IMR-90 (cell line): ENCODE data around the gene CAPN9. TPM values are rescaled to one million over a fixed set of nuclear protein-coding genes. Genes with fewer than 3 reads are reported as not detected.

Experiments used
- ATAC-seq: fragments of 200-7000 bp; cut with Tn5 transposase; 2 replicates; pipeline ENCODE4 v1.9.1; 2020; ENCODE audit warnings: low read depth, mild to moderate bottlenecking, moderate library complexity
- BruUV-seq: library from RNA; stranded (reverse); fragments of 400-500 nt; replicated peaks from 2 replicates; lab custom pipeline; 2021; lab: Mats Ljungman, UMichigan
- CTCF ChIA-PET: fragments of 300-600 bp; formaldehyde crosslinking; extraction: SDS; loops from one replicate; lab custom pipeline; 2021; ENCODE audit warnings: antibody characterized with exemption; lab: Yijun Ruan, JAX
- POLR2A ChIA-PET: fragments of 300-600 bp; sonication (Branson Sonifier 250); formaldehyde crosslinking; loops from one replicate; lab custom pipeline; 2022; ENCODE audit warnings: antibody characterized with exemption; ENCODE audit not compliant: unreplicated experiment; lab: Charles Lee
- DNase-seq: peaks from one replicate; pipeline ENCODE4 v3.0.0; 2013
- H2AFZ ChIP-seq: replicated peaks from 2 replicates; pipeline ENCODE3; 2013; ENCODE audit warnings: low read length, mild to moderate bottlenecking; ENCODE audit not compliant: poor library complexity
- H2AK5ac ChIP-seq: 2 replicates; pipeline ENCODE4 v1.6.1; 2013; ENCODE audit warnings: low read depth, low read length, inconsistent platforms
- H2AK9ac ChIP-seq: replicated peaks from 2 replicates; pipeline ENCODE3; 2013; ENCODE audit warnings: mild to moderate bottlenecking, low read depth, low read length, moderate library complexity; ENCODE audit not compliant: poor library complexity
- H2BK120ac ChIP-seq: 2 replicates; pipeline ENCODE4 v1.6.1; 2013; ENCODE audit warnings: low read depth, low read length, inconsistent platforms
- H2BK15ac ChIP-seq: 3 replicates; pipeline ENCODE4 v1.6.1; 2013; ENCODE audit warnings: low read depth, low read length, inconsistent platforms
- H2BK20ac ChIP-seq: 2 replicates; pipeline ENCODE4 v1.6.1; 2013; ENCODE audit warnings: low read depth, mild to moderate bottlenecking, inconsistent platforms, low read length, moderate library complexity
- H2BK5ac ChIP-seq: 2 replicates; pipeline ENCODE4 v1.6.1; 2013; ENCODE audit warnings: mild to moderate bottlenecking, low read depth, low read length, inconsistent platforms; ENCODE audit not compliant: poor library complexity, severe bottlenecking
- H3K14ac ChIP-seq: replicated peaks from 2 replicates; pipeline ENCODE4 v1.6.1; 2013; ENCODE audit warnings: low read depth, low read length, inconsistent platforms
- H3K18ac ChIP-seq: 2 replicates; pipeline ENCODE4 v1.6.1; 2013; ENCODE audit warnings: low read depth, low read length, control low read depth
- H3K23ac ChIP-seq: 2 replicates; pipeline ENCODE4 v1.6.1; 2013; ENCODE audit warnings: low read depth, low read length, inconsistent platforms
- H3K27ac ChIP-seq: 2 replicates; pipeline ENCODE4 v1.5.1; 2013; ENCODE audit warnings: mild to moderate bottlenecking, control low read depth, low read length; ENCODE audit not compliant: insufficient read depth
- H3K27me3 ChIP-seq: 2 replicates; pipeline ENCODE4 v1.6.1; 2013; ENCODE audit warnings: low read length; ENCODE audit not compliant: control insufficient read depth, insufficient read depth
- H3K36me3 ChIP-seq: 2 replicates; pipeline ENCODE4 v1.6.1; 2013; ENCODE audit warnings: low read length, mixed read lengths; ENCODE audit not compliant: control insufficient read depth, insufficient read depth
- H3K4ac ChIP-seq: 2 replicates; pipeline ENCODE4 v1.6.1; 2013; ENCODE audit warnings: low read depth, low read length, inconsistent platforms
- H3K4me1 ChIP-seq: 2 replicates; pipeline ENCODE4 v1.6.1; 2013; ENCODE audit warnings: low read length, mixed read lengths; ENCODE audit not compliant: control insufficient read depth, insufficient read depth
- H3K4me2 ChIP-seq: 2 replicates; pipeline ENCODE4 v1.6.1; 2013; ENCODE audit warnings: low read depth, mild to moderate bottlenecking, control low read depth, low read length, moderate library complexity
- H3K4me3 ChIP-seq: 2 replicates; pipeline ENCODE4 v1.5.1; 2013; ENCODE audit warnings: low read depth, mild to moderate bottlenecking, control low read depth, low read length, moderate library complexity; ENCODE audit not compliant: insufficient read depth
- H3K56ac ChIP-seq: 2 replicates; pipeline ENCODE4 v1.6.1; 2013; ENCODE audit warnings: low read length, inconsistent platforms; ENCODE audit not compliant: insufficient read depth; ENCODE audit errors: extremely low read depth
- H3K79me1 ChIP-seq, 2 experiments: 2 replicates each; pipeline ENCODE4 v1.6.1; 2013; ENCODE audit warnings: low read length in 2 of 2, inconsistent platforms in 1 of 2, low read depth in 1 of 2
- H3K9ac ChIP-seq: 2 replicates; pipeline ENCODE4 v1.6.1; 2013; ENCODE audit warnings: low read depth, low read length, control low read depth
- H3K9me1 ChIP-seq: 2 replicates; pipeline ENCODE4 v1.6.1; 2013; ENCODE audit warnings: low read length, inconsistent platforms; ENCODE audit not compliant: insufficient read depth
- H3K9me3 ChIP-seq: 2 replicates; pipeline ENCODE4 v1.6.1; 2013; ENCODE audit warnings: low read length; ENCODE audit not compliant: control insufficient read depth, insufficient read depth
- H4K20me1 ChIP-seq: 2 replicates; pipeline ENCODE4 v1.6.1; 2013; ENCODE audit warnings: low read length, inconsistent platforms; ENCODE audit not compliant: insufficient read depth
- H4K5ac ChIP-seq: 2 replicates; pipeline ENCODE4 v1.6.1; 2013; ENCODE audit warnings: mild to moderate bottlenecking, low read depth, low read length, control low read depth
- H4K8ac ChIP-seq, 2 experiments: 2 replicates each; pipeline ENCODE4 v1.6.1; 2013; ENCODE audit warnings: low read depth in 2 of 2, low read length in 2 of 2, control low read depth in 1 of 2, inconsistent platforms in 1 of 2
- H4K91ac ChIP-seq: 2 replicates; pipeline ENCODE4 v1.6.1; 2013; ENCODE audit warnings: low read depth, low read length, inconsistent platforms; ENCODE audit not compliant: insufficient read depth
- BHLHE40 ChIP-seq: fragments of 150-350 bp; IDR thresholded peaks from 2 replicates; pipeline ENCODE4 v1.6.1; 2016; ENCODE audit warnings: mild to moderate bottlenecking, low read depth, low read length
- FOS ChIP-seq: fragments of 150-350 bp; IDR thresholded peaks from 2 replicates; pipeline ENCODE4 v1.6.1; 2016; ENCODE audit warnings: low read depth, low read length
- MAFK ChIP-seq: IDR thresholded peaks from 2 replicates; pipeline ENCODE4 v1.6.1; 2012; ENCODE audit warnings: low read depth, low read length, improper control_type of control experiment
- MAZ ChIP-seq: IDR thresholded peaks from 2 replicates; pipeline ENCODE4 v1.6.1; 2012; ENCODE audit warnings: low read depth, mild to moderate bottlenecking, low read length, improper control_type of control experiment, moderate library complexity, borderline replicate concordance
- POLR2A ChIP-seq: IDR thresholded peaks from 2 replicates; pipeline ENCODE4 v1.6.1; 2012; ENCODE audit warnings: mild to moderate bottlenecking, low read depth, low read length
- RFX5 ChIP-seq: IDR thresholded peaks from 2 replicates; pipeline ENCODE4 v1.8.0; 2012; ENCODE audit warnings: low read depth, mild to moderate bottlenecking, low read length, moderate library complexity
- WGBS, 2 experiments: methylation state at CpG; one replicate each; pipeline versions ENCODE4 v1.1.5 to v1.1.7; 2013; ENCODE audit warnings: missing lambda C conversion rate in 2 of 2; ENCODE audit not compliant: insufficient read length in 1 of 2; ENCODE audit errors: extremely low coverage in 2 of 2; 5-methylcytosine and 5-hydroxymethylcytosine counted together
- dilution Hi-C: fragments of 300-500 bp; cut with HindIII; formaldehyde crosslinking; loops from one replicate; pipeline ENCODE4 v1.14.3; 2018; ENCODE audit warnings: low sequenced_read_pairs; ENCODE audit not compliant: unreplicated experiment
- in situ Hi-C: fragments of 300-500 bp; cut with MboI; formaldehyde crosslinking; loops from 3 replicates; pipeline ENCODE4 v1.14.3; 2019; ENCODE audit warnings: low sequenced_read_pairs, inconsistent platforms, mixed read lengths
- intact Hi-C: fragments of 100-400 bp; cut with micrococcal nuclease; formaldehyde crosslinking; loops from 2 replicates; pipeline ENCODE4 v1.10.0; 2022
- polyA plus RNA-seq, 3 experiments: library from polyadenylated mRNA; depleted of rRNA; stranded (reverse); fragments of >200 nt; gene quantifications; 2 replicates each; pipeline ENCODE4 v1.2.3, GENCODE V29; 2012; ENCODE audit warnings: low replicate concordance in 1 of 3
- total RNA-seq: library from RNA; depleted of rRNA; stranded (reverse); fragments of >200 nt; gene quantifications from 2 replicates; pipeline ENCODE4 v1.2.3, GENCODE V29; 2012

CAPN9 gene
- total and polyA plus RNA-seq, 2 of the 4 experiments (the other 2 are of a cell fraction): not detected

GRCh38 chr1:230814949-230815692 is 67.9 kb downstream of the CAPN9 start:
- no peak overlapping the region for H2AK9ac ChIP-seq
- H3K23ac ChIP-seq: no peak overlapping the region
- H2BK5ac ChIP-seq: no peak overlapping the region
- no peaks in the 10 kb centered on the region for H3K79me1 ChIP-seq
- H2BK15ac ChIP-seq: no peak overlapping the region
- H3K27ac ChIP-seq: no peak overlapping the region
- CTCF ChIA-PET: no interaction called here
- no peak overlapping the region for H4K8ac ChIP-seq
- in situ Hi-C loops: no loop called here
- POLR2A ChIA-PET: no interaction called here
- dilution Hi-C loops: no loop called here
- no peaks in the 10 kb centered on the region for H4K20me1 ChIP-seq
- H2BK120ac ChIP-seq: no peak overlapping the region
- BruUV-seq: no TSS peak
- DNase-seq (no peak), ATAC-seq (no peak)
- H4K5ac ChIP-seq: no peak overlapping the region
- no peak overlapping the region for H2BK20ac ChIP-seq
- no peaks in the 10 kb centered on the region for H3K9me1 ChIP-seq
- no peak overlapping the region for H3K14ac ChIP-seq
- no peak overlapping the region for H3K56ac ChIP-seq
- no peak overlapping the region for H3K4me3 ChIP-seq
- no peaks in the 10 kb centered on the region for H3K27me3 ChIP-seq
- no peak overlapping the region for H3K4me2 ChIP-seq
- no peaks in the 10 kb centered on the region for H3K9me3 ChIP-seq
- no peak overlapping the region for H3K9ac ChIP-seq
- WGBS, 2 experiments: no CpG with 5 or more reads among the region's 3 CpGs
- no peak overlapping the region for H3K18ac ChIP-seq
- H2AFZ ChIP-seq: no peak overlapping the region
- intact Hi-C loops: no loop called here
- H4K91ac ChIP-seq: no peak overlapping the region
- no peak for TF ChIP-seq RFX5
- TF ChIP-seq MAFK: no peak
- no peak for TF ChIP-seq POLR2A
- TF ChIP-seq MAZ: no peak
- no peak for TF ChIP-seq BHLHE40
- no peak for TF ChIP-seq FOS
- no peak overlapping the region for H2AK5ac ChIP-seq
- no peaks in the 10 kb centered on the region for H3K36me3 ChIP-seq
- H3K4ac ChIP-seq: no peak overlapping the region
- no peaks in the 10 kb centered on the region for H3K4me1 ChIP-seq
